ENCODE measurements around the gene CLCA2. TPM values are rescaled to one million over a fixed set of nuclear protein-coding genes. Genes with fewer than 3 reads are reported as not detected.

Gene CLCA2
- total and polyA plus RNA-seq, 8 donors, result 0.06 to 0.12 TPM; not detected in 6

DNA sequence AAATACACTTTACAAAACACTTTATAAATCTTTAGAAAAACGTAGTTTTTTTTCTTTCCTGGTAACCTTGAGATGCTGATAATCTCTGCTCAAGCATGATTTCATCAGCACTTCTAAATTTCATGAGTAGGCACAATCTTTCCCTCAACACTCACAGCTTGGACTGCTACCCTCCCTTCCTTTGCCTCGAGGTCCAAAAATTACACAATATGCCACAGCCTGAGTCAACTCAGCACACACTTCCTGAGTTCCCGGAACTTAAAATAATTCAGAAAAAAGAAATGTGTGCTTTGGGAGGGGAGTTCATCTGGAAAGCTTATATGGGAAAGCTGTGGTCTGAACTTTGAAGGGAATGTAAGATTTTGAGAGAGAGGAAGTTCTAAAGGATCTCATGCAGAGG lies 5.9 kb downstream of the CLCA2 start:
- no peak overlapping the region for H3K4me3 ChIP-seq
- 12 to 18% methylated on average over 3 of the region's 3 CpGs for WGBS, 2 donors
- intact Hi-C loops (cut with DNase I), result no loop called here
- H3K4me1 ChIP-seq, result peaks cover 0 to 5% (median 0%) of the 10 kb centered on the region in 3 donors
- no peaks in the 10 kb centered on the region for H3K9me3 ChIP-seq
- H3K36me3 ChIP-seq, result no peaks in the 10 kb centered on the region
- peak in 2 of 6 donors; percentile 19 to 45 for DNase-seq
- ATAC-seq, result peak in 3 of 4 donors; percentile 84 to 96 (median 92)
- FAIRE-seq, result no peak
- TF ChIP-seq, protein P1, sequence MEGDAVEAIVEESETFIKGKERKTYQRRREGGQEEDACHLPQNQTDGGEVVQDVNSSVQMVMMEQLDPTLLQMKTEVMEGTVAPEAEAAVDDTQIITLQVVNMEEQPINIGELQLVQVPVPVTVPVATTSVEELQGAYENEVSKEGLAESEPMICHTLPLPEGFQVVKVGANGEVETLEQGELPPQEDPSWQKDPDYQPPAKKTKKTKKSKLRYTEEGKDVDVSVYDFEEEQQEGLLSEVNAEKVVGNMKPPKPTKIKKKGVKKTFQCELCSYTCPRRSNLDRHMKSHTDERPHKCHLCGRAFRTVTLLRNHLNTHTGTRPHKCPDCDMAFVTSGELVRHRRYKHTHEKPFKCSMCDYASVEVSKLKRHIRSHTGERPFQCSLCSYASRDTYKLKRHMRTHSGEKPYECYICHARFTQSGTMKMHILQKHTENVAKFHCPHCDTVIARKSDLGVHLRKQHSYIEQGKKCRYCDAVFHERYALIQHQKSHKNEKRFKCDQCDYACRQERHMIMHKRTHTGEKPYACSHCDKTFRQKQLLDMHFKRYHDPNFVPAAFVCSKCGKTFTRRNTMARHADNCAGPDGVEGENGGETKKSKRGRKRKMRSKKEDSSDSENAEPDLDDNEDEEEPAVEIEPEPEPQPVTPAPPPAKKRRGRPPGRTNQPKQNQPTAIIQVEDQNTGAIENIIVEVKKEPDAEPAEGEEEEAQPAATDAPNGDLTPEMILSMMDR (IDR thresholded peaks at IDR 0.05), result no peak
- no peaks in the 10 kb centered on the region for H3K27me3 ChIP-seq
- peak overlapping the region in 2 of 4 donors; percentile 23 to 51 for H3K27ac ChIP-seq

GRCh38 chr1:86430376-86430775 lies 6.4 kb downstream of the CLCA2 start:
- TF ChIP-seq, protein P1 (IDR thresholded peaks at IDR 0.05), result no peak
- DNase-seq (no peak), FAIRE-seq (no peak), ATAC-seq (peak in 2 of 4 donors; percentile 25 to 31)
- H3K27me3 ChIP-seq, result no peaks in the 10 kb centered on the region
- no peak overlapping the region for H3K4me3 ChIP-seq
- H3K27ac ChIP-seq, result peak overlapping the region in 2 of 4 donors; percentile 23 to 51
- intact Hi-C loops (cut with DNase I), result no loop called here
- no peaks in the 10 kb centered on the region for H3K9me3 ChIP-seq
- H3K4me1 ChIP-seq, result peaks cover 0 to 5% (median 0%) of the 10 kb centered on the region in 3 donors
- no peaks in the 10 kb centered on the region for H3K36me3 ChIP-seq

- Histone ChIP-seq H3K36me3 (no peaks in the 10 kb centered on the region), H3K9me3 (no peaks in the 10 kb centered on the region), H3K4me3 (no peak overlapping the region), H3K27me3 (no peaks in the 10 kb centered on the region), H3K4me1 (peaks cover 0 to 5% (median 0%) of the 10 kb centered on the region in 3 donors), H3K27ac (no peak overlapping the region)
- intact Hi-C loops (cut with DNase I), result no loop called here
- TF ChIP-seq, protein P1 (IDR thresholded peaks at IDR 0.05), result no peak
- DNase-seq (no peak), ATAC-seq (peak in 1 of 4 donors; percentile 24), FAIRE-seq (no peak)
These were observed 10.1 kb downstream of the CLCA2 start for GRCh38 chr1:86434059-86434458.

DNA sequence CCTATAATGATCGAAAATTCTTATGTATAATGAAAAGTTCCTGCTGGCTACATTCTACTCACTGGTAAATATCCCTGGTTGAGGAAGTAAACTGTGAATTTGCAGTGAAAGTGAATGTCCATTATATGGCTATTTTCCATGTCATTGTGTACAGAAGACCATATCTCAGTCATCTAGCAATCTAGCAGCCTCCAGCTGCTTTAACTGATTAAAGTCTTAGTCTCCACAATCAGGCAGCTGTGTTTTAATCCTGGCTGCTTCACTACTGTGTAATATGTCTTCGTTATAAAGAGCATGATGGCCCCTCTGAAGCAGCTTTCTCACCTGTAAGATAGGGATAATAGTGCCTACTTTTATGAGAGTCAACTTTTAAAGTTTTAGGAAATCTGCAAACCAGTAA lies 11.4 kb downstream of the CLCA2 start:
- WGBS, 2 donors, result 27 to 56% methylated on average over 2 of the region's 2 CpGs
- Histone ChIP-seq H3K36me3 (no peaks in the 10 kb centered on the region), H3K27me3 (no peaks in the 10 kb centered on the region), H3K9me3 (no peaks in the 10 kb centered on the region), H3K4me3 (no peak overlapping the region), H3K4me1 (no peaks in the 10 kb centered on the region), H3K27ac (no peak overlapping the region)
- intact Hi-C loops (cut with DNase I), result no loop called here
- DNase-seq (no peak), FAIRE-seq (no peak), ATAC-seq (peak in 1 of 4 donors; percentile 16)
- TF ChIP-seq, protein P1 (IDR thresholded peaks at IDR 0.05), result no peak

DNA sequence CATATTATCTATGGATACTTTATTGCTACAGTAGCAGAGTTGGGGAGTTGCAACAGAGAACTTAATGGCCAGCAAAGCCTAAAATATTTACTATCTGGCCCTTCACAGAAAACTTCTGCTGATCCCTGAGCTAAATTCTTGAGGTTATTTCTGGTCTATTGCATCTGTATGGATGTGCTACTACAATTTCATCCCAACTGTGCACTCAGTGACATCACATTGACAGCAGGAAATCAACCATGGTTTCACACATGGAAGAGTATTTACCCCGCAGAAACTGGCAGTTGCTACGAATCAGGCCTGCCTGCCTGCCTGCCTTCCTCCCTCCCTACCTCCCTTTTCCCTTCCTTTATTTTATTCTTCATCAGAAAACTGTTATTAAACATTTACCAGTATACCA lies 12.1 kb downstream of the CLCA2 start:
- H3K4me3 ChIP-seq, result no peak overlapping the region
- FAIRE-seq (no peak), DNase-seq (no peak), ATAC-seq (peak in 1 of 4 donors; percentile 51)
- TF ChIP-seq, protein P1 (IDR thresholded peaks at IDR 0.05), result no peak
- no peak overlapping the region for H3K27ac ChIP-seq
- WGBS, 2 donors, result 74 to 78% methylated on average over 2 of the region's 2 CpGs
- no peaks in the 10 kb centered on the region for H3K27me3 ChIP-seq
- no peaks in the 10 kb centered on the region for H3K9me3 ChIP-seq
- intact Hi-C loops (cut with DNase I), result no loop called here
- no peaks in the 10 kb centered on the region for H3K4me1 ChIP-seq
- H3K36me3 ChIP-seq, result no peaks in the 10 kb centered on the region

All from pancreas (tissue), 10 donors.